ENCODE results near the gene ZNF543.

- no peak for TF ChIP-seq CTCF (IDR thresholded peaks at IDR 0.05)
- no peak for TF ChIP-seq POLR2A (IDR thresholded peaks at IDR 0.05)
Observed at GRCh38 chr19:57317503-57317902, 2.8 kb upstream of the ZNF543 start.
